OCI-M2 (cell line): Measurements from ENCODE around the gene KANK2.
"Not testable (repeated sequence)": the region's sequence is repeated elsewhere in the genome, so short reads cannot be mapped to it uniquely, and the experiment has no call there.

Experiments
- DNase-seq: peaks from one replicate; lab custom pipeline; 2025; ENCODE audit not compliant: unreplicated experiment; lab: John Stamatoyannopoulos, UW

KANK2 gene

DNA sequence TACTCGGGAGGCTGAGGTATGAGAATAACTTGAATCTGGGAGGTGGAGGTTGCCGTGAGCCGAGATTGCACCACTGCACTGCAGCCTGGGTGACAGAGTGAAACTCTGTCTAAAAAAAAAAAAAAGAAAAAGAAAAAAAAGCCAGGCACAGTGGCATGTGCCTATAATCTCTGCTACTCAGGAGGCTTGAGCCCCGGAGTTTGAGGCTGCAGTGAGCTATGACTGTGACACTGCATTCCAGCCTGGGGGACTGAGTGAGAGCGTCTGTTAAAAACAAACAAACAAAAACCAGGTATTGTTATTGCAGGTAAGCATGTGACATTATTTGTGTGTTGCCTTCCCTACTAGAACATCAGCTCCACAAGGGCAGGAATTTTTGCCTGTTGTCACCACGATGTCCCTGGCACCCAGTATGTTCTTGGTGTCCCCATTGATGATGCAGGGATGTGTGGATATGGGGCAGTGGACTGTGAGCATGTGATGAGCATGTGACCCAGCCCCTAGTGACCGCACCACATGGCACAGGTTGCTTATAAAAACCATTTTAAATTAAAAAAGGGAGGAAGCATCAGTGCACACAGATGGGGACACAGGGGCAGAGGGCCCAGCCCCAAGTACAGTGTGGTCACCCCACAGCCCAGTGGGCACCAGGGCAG lies 1.6 kb upstream of the KANK2 start:
- DNase-seq, result no peak

DNA sequence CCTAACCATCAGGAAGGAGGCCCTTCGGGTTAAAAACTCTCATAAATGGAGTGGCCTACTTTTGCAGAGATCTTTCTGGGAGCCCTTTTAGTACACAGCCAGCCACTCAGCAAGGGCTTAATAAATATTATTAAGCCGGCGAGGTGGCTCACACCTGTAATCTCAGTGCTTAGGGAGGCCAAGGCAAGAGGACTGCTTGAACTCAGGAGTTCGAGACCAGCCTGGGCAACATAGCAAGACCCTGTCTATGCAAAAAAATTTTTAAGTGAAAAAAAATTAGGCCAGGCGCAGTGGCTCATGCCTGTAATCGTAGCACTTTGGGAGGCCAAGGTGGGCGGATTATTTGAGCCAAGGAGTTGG lies 810 bp upstream of the KANK2 start:
- DNase-seq, result no peak

DNA sequence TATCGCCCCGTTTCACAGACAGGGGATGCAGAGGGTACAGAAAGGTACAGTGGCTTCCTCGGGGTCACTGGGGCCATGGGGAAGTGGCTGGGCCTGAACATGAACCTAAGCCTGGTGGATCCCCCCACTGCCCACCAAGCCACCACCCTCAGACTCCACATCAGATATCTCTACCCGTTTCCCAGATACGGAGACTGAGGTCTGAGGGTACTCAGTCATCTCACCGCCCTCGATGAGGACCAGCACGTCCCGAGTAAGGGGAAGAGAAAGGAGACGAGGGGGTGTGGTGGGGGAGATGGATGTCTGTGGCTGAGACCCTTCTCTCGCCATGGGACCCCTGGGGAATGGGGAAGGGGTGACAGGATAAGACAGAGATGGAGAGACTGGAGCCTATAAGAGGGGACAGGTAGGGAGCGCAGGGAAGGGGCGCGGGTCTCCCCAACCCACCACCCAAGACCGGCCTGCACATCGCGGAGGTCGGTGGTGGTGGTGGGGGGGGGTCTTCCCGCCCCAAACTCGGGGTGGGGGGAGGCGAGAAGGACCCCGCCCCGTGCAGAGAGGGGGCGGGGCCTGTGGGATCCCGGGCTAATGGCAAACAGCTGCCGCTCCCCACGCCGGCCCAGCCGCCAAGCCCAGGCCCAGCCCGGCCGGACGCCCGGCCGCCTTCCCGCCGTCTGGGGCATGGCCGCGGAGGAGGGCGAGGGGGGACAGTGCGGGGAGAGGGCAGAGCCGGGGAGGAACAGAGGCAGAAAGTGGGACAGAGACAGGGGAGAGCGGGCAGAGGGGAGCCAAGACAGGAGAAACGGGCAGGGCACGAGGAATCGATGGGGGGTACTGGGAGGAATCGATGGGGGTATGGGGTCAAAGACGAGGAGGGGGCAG lies 698 bp downstream of the KANK2 start:
- no peak for DNase-seq

DNA sequence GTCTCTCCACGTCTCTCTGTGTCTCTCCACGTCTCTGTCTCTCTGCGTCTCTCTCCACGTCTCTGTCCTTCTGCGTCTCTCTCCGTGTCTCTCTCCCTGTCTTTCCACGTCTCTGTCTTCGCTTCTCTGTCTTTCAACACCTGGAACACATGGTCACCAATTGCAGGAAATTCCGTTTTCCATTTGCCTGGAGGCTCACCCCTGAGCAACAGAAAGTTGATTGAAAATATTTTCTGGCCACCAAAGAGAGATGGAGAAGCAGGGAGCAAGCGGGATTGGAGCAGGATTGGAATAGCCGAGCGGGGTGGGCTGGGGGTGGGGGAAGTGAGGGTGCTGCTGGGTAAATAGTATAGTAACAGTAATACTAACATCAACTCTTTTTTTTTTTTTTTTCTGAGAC lies 1.7 kb downstream of the KANK2 start:
- DNase-seq, result no peak

DNA sequence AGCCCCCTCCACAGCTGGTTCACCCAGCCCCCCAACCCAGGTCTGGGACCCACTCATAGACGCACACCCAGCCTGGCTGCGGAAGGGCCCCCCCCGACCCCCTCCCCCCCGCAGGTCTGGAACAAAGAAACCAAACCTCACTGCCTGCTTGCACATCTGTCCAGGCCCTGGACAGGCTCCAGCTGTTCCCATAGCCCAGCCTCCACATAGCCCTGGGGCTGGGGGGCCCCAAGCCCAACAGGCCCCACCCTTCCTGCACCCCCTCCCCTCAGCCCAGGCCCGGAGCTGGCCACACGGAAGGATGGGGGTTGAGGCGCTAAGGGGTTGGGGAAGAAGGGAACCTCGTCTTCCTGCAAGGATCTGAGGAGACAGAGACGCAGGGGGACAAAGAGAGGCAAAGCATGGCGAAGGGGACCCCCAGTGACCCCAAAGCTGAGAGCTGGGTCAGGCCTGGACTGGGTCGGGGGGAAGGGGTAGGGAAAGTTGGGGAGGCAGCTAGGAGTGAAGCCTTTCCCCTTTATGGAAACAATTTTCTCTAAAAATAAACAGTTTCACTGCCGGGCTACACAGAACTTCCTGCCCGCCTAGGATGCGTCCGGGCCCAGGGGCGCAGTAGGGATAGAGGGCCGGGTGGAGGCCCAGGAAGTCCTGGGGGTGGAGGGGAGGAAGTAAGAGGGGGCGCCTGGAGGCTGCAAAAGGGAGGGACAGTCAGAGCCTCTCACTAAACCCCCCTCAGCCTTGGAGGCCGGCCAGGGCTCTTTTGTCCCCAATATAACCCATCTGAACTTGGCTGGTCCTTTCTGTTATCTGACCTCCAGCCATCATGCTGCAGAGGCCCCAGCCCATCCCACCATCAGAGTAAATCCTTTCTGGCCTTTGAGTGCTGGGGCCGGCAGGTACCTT lies 2.4 kb downstream of the KANK2 start:
- no peak for DNase-seq

DNA sequence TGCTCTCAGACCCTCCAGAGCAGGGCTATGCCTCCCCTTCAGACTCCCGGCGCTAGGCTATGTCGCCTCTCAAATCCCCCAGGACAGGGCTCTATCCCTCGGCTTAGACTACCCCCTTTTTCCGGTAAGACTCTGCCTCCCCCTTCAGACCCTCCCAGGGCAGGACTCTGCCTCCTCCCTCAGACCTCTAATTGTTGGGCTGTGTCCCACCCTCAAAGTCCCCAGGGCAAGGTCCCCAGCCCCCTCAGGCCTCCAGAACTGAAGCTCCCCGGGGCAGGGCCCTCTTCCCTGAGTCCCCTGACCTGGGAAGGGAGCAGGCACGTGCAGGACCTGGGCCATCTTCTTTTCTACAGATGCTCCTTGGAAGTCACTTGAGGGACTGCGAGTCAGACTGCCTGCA lies 3.2 kb downstream of the KANK2 start:
- no peak for DNase-seq

DNA sequence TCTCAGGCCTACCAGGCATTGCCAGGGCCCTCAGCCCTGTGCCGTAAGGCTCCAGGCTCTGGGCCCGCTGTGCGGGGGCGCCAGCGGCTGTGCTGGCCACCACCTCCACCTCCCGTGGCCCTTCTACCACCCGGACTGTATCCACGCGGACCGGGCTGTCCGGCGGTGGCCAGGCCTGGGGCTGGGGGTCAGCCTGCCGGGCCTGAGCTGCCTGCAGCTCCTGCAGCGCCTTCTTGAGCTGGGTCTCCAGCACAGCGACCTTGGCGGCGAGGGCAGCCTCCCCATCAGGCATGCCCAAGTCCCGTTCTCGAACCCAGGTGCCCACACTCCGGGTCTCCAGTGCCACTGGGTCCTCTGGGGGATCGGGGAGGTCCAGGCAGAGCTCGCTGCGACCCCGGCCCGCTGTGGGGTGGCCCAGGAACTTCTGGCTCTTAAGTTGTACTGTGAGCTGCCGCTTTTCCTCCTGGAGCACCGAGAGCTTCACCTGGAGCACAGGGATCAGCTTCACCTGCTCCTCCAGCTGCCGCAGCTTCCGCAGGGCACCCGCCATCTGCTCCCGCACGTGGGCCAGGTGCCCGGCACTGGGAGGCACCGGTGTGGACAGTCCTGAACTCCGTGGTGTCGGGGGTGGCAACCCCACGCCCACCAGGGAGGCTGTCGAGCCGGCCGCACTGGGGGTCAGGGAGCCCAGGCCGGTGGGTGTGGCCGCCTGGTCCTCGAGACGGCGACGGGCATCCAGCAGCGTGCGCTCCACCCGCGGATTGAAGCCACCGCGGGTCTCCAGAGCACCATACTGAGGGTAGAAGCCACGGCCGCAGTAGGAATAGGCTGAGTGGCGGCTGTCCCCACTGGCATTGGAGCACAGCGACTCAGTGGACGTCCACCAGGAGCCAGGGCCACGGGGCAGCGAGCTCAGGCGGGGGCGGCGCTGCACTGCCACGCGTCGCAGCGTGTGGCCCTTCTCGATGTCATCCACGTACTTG lies 4.1 kb downstream of the KANK2 start:
- DNase-seq, result no peak

DNA sequence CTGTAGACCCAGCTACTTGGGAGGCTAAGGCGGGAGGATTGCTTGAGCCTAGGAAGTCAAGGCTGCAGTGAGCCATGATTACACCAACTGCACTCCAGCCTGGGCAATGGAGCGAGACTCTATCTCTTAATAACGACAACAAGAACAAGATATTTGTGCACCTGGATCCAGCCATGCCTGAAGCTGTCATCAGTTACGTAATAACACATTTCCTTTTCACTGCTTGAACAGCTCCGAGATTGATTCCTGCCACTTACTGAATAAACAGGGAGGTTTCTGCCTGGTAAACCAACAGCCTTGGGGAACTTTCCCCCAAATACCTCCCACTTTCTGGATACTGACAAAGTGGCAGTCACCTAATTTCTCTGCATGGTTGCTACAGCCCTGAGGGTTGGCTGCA lies 5.4 kb downstream of the KANK2 start:
- no peak for DNase-seq

DNA sequence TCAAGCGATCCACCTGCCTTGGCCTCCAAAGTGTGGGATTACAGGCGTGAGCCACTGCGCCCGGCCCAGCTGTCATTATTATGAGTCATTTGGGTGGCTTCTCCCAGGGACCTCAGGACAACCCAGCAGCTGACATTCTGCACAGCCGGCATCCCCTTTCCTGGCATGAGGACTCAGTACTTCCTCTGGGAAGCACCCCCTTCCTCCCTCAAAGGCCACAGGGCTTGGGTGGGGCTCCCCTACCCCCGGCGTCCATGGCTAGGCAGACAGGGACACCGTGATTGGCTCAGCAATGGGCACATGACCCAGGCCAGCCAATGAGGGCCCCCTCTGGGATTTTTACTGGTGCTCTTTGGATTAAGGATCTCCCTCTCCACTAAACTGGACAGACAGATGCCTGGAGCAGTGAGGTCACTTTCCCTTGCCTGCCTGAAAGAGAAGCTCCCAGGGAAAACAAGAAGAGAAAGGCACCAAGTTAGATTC lies 6.0 kb downstream of the KANK2 start:
- no peak for DNase-seq

DNA sequence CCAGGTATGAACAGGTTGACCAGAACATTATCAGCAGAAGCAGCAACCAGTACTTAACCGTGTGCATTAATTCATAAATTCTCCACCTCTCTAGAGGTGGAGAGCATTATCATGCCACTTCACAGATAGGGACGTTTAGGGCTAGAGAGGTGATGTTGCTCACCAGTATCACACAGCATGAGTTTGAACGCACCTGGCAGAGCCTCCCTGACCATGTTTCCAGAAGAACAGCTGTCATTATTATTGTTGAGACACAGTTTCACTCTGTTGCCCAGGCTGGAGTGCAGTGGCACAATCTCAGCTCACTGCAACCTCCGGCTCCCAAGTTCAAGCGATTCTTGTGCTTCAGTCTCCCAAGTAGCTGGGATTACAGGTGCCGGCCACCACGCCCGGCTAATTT lies 6.8 kb downstream of the KANK2 start:
- no peak for DNase-seq

DNA sequence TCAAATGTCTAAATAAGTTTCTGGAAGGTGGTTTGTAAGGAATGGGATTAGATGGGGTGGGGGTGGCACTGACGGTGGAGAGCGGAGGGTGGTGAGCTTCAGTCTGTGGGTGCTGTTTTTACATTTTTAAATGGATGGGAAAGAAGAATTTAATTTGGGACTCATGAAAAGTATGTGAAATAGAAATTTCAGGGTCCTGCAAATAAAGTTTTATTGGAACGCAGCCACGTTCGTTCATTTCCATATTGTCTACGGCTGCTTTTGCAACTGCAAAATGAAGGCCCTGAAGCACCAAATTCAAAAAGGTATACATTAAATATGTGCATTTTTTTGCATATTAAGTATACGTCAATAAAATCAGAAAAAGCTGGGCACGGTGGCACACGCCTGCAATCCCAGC lies 9.9 kb downstream of the KANK2 start:
- DNase-seq, result no peak

DNA sequence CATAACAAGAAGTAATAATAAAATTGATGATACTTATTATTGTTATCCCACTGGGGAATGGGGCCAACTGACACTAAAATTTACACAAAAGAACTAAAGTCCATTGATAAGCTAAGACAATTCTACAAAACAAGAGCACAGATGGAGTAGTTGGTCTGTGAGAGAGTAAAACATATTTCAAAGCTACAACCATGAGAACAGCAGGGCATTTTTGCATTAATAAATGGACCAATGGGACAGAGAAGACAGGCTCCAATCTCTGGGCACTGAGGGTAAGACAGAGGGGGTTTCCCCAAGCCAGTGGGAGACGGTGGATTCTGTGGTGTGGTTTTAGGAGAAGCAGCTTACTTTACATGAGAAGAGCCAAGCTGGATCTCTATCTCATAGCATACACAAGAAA lies 14.4 kb downstream of the KANK2 start:
- DNase-seq, result no peak

DNA sequence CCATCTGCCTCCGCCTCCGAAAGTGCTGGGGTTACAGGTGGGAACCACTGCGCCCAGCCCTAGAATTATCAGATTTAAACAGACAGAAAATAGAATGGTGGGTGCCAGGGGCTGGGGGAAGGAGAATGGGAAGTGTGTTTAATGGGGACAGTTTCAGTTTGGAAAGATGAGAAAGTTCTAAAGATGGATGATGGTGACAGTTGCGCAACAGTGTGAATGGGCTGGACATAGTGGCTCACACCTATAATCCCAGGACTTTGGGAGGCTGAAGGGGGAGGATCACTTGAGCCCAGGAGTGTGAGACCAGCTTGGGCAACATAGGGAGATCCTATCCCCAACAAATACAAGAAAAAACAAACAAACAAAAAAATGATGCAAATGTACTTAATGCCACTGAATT lies 15.9 kb downstream of the KANK2 start:
- no peak for DNase-seq

DNA sequence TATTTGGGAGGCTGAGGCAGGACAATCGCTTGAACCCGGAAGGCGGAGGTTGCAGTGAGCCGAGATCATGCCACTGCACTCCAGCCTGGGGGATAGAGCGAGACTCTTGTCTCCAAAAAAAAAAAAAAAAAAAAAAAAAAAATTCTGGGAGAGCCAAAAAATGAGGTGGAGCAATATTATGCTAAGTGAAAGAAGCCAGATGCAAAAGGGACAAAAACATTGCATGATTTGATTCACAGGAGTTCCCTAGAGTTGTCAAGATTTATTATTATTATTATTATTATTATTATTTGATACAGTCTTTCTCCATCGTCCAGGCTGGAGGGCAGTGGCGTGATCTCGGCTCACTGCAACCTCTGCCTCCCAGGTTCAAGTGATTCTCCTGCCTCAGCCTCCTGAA lies 16.4 kb downstream of the KANK2 start:
- not testable (repeated sequence) for DNase-seq

DNA sequence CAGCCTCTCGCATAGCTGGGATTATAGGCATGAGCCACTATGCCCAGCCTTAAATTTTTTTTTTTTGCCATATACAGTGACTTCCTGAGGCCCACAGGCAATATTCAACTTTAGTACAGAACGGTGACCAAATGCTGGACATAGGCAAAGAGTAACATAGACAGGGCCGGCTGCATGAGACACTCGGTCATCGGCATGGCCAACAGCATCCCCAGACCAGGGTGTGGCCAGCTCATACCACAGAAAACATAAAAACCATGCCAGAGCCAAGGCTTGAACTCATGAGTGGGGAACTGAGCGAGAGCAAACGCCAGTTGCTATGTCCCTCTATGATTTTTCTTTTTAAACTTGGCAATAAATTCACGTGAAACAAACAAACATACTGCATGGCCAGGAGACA lies 17.0 kb downstream of the KANK2 start:
- DNase-seq, result no peak

DNA sequence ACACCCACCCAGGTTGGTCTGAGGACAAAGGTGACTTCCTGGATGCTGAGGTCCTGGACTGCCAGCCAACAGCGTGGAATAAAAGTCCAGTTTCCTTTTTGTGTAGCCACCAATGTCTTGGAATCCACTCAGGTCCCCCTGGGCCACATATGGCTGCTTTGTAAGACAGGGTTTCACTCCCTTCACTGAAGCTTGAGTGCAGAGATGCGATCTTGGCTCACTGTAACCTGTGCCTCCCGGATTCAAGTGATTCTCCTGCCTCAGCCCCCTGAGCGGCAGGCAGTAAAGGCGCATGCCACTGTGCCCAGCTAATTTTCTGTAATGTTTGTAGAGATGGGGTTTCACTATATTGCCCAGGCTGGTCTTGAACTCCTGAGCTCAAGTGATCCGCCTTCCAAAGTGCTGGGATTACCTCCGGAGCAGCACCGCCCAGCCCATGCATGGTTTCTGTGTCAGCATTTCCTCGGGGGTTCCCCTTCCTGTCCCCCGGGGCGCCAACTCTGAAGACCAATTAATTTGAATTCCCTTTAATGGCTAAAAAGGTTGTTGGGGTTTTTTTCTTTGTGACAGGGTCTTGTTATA lies 17.5 kb downstream of the KANK2 start:
- no peak for DNase-seq

DNA sequence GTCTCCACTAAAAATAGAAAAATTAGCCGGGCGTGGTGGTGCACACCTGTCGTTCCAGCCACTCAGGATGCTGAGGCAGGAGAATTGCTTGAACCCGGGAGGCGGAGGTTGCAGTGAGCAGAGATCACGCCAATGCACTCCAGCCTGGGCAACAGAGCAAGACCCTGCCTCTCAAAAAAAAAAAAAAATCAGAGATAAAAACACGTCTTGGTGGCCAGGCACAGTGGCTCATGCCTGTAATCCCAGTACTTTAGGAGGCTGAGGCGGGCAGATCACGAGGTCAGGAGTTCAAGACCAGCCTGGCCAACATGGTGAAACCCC lies 18.2 kb downstream of the KANK2 start:
- DNase-seq, result not testable (repeated sequence)

DNA sequence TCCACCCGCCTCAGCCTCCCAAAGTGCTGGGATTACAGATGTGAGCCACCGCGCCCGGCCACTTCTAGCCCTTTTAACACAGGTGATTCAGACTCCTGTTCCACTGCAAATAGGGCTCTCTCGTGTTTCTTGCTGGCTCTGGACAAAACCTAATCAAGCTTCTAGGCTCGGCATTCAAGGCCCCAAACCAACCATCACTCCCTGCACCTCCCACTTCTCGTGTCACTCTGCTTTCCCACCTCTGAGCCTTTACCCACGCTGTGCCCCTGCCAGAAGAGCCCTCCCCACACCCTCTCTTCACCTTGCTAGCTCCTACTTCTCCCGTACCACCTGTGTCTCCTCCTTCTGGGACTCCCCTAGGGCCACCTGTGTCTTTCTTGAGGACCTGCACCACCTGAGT lies 19.8 kb downstream of the KANK2 start:
- DNase-seq, result no peak

DNA sequence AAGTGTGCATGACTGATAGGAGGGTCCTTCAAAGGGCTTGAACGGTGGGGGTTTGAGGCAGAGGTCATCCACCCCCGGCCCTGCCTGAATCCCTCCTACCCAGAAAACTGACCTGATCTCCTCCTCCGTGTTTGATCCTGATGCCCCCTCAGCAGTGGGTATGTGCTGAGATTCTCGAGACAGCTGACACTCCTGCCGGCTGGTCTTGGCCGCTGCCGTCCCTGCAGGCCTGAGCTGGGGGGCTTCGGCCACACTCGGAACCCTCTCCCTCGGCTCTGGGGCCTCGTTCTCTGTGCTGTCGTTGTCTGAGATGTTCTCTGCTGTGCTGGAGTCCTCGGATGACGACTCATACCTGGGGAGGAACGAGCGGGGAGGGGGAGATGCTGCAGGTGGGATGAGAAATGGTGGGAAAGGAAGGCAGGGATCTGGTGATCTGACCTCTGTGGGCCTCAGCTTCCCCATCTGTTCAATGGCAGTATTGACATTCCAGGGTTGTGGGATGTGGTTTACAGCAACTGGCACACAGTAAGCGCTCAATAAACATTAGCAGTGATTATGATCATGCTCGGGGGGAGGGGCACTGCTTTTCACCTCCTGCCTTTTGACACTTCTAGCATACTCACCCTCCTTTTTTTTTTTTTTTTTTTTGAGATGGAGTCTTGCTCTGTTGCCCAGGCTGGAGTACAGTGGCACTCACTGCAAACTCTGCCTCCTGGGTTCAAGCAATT lies 20.7 kb downstream of the KANK2 start:
- DNase-seq, result no peak

DNA sequence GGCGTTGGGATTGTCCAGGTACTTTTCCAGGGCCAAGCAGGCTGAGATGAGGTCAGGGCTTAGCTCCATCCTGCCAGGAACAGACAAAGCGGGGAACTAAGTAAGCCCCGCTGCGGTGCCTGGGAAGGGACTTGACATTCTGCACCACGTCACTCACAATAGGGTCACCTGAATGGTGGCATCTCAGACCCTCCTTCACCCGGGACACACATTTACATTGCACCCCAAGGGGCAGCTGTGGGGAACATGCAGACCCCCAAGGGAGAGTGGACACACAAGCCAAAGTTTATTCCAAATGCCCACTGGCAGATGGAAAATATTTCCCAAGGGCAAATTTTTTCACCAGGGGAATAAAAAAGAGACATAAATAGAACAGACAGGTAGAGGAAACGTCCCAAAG lies 21.4 kb downstream of the KANK2 start:
- DNase-seq, result no peak
